ENCODE results near the gene GRK4. TPM values are rescaled to one million over a fixed set of nuclear protein-coding genes. Genes with fewer than 3 reads are reported as not detected.

GRK4 gene
- total and polyA plus RNA-seq, 7 donors = 0.60 to 10.2 (median 3.9) TPM

GRCh38 chr4:3054169-3054759, 90.9 kb downstream of the GRK4 start:
- 98 to 99% methylated on average over 2 of the region's 2 CpGs for WGBS, 2 donors
- no peak for DNase-seq
- Histone ChIP-seq H3K27me3 (no peaks in the 10 kb centered on the region), H3K27ac (no peak overlapping the region), H3K9me3 (no peaks in the 10 kb centered on the region), H3K36me3 (no peaks in the 10 kb centered on the region), H3K4me1 (no peaks in the 10 kb centered on the region), H3K4me3 (no peak overlapping the region)
- intact Hi-C loops (cut with DNase I) = no loop called here
- TF ChIP-seq POLR2A (IDR thresholded peaks at IDR 0.05) = no peak
- no peak for TF ChIP-seq EP300 (IDR thresholded peaks at IDR 0.05)
- no peak for TF ChIP-seq POLR2AphosphoS5 (IDR thresholded peaks at IDR 0.05)
- TF ChIP-seq CTCF (IDR thresholded peaks at IDR 0.05) = no peak

GRCh38 chr4:3059943-3060342, 96.6 kb downstream of the GRK4 start:
- intact Hi-C loops (cut with DNase I) = no loop called here
- no peaks in the 10 kb centered on the region for H3K27me3 ChIP-seq

DNA sequence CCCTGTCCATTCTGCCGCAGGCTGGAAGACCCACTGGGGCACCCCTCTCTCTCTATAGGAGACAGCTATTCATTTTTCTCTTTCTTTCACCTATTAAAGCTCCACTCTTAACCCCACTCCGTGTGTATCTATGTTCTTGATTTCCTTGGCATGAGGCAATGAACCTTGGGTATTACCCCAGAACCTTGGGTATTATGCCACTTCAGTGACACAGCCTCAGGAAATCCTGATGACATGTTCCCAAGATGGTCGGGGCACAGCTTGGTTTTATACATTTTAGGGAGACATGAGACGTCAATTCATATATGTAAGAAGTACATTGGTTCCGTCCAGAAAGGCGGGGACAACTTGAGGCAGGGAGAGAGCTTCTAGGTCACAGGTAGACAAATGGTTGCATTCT, 97.6 kb downstream of the GRK4 start:
- no peak for TF ChIP-seq POLR2A (IDR thresholded peaks at IDR 0.05)
- TF ChIP-seq EP300 (IDR thresholded peaks at IDR 0.05) = no peak
- no peak for TF ChIP-seq POLR2AphosphoS5 (IDR thresholded peaks at IDR 0.05)
- TF ChIP-seq CTCF (IDR thresholded peaks at IDR 0.05) = no peak

More at GRCh38 chr4:3059943-3060342, 96.6 kb downstream of the GRK4 start:
- H3K9me3 ChIP-seq = no peaks in the 10 kb centered on the region
- H3K4me3 ChIP-seq = no peak overlapping the region
- WGBS, 2 donors = 93 to 97% methylated on average over 6 of the region's 6 CpGs
- H3K27ac ChIP-seq = no peak overlapping the region
- H3K4me1 ChIP-seq = no peaks in the 10 kb centered on the region
- TF ChIP-seq POLR2A (IDR thresholded peaks at IDR 0.05) (no peak), CTCF (IDR thresholded peaks at IDR 0.05) (no peak), EP300 (IDR thresholded peaks at IDR 0.05) (no peak), POLR2AphosphoS5 (IDR thresholded peaks at IDR 0.05) (no peak)
- no peaks in the 10 kb centered on the region for H3K36me3 ChIP-seq
- DNase-seq = no peak

DNA sequence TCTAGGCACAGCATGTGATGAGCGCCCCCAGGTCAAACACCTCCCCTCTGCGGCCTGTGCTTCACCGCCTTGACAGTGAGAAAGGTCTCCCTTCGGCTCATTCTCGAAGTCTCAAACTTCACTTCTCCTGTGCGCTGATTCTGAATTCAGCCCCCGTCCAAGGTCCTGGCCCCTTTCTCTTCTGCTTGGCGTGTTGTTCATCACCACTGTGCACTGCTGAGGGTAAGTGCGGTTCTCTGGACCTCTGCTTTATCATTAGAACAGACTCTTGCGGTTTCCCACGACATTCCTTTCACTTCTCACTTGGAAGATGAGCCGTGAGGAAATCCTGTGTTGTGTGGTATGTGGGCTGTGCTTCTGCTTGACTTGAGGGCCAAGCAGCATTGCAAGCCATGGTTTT, 99.1 kb downstream of the GRK4 start:
- no peaks in the 10 kb centered on the region for H3K9me3 ChIP-seq
- intact Hi-C loops (cut with DNase I) = no loop called here
- DNase-seq = no peak
- H3K4me1 ChIP-seq = no peaks in the 10 kb centered on the region
- H3K36me3 ChIP-seq = no peaks in the 10 kb centered on the region
- WGBS, 2 donors = 87 to 93% methylated on average over 12 of the region's 12 CpGs
- TF ChIP-seq POLR2AphosphoS5 (IDR thresholded peaks at IDR 0.05) (no peak), EP300 (IDR thresholded peaks at IDR 0.05) (no peak), POLR2A (IDR thresholded peaks at IDR 0.05) (no peak), CTCF (IDR thresholded peaks at IDR 0.05) (no peak)
- H3K4me3 ChIP-seq = no peak overlapping the region
- H3K27me3 ChIP-seq = no peaks in the 10 kb centered on the region
- H3K27ac ChIP-seq = no peak overlapping the region

More for the DNA sequence above, 97.6 kb downstream of the GRK4 start:
- 92 to 93% methylated on average over 6 of the region's 6 CpGs for WGBS, 2 donors
- H3K4me1 ChIP-seq = no peaks in the 10 kb centered on the region
- no peaks in the 10 kb centered on the region for H3K27me3 ChIP-seq
- intact Hi-C loops (cut with DNase I) = no loop called here
- H3K4me3 ChIP-seq = no peak overlapping the region
- no peak overlapping the region for H3K27ac ChIP-seq
- H3K36me3 ChIP-seq = no peaks in the 10 kb centered on the region
- no peaks in the 10 kb centered on the region for H3K9me3 ChIP-seq
- DNase-seq = no peak

- Histone ChIP-seq H3K4me3 (no peak overlapping the region), H3K36me3 (no peaks in the 10 kb centered on the region), H3K27me3 (no peaks in the 10 kb centered on the region), H3K27ac (no peak overlapping the region), H3K4me1 (no peaks in the 10 kb centered on the region), H3K9me3 (no peaks in the 10 kb centered on the region)
- 86 to 93% methylated on average over 3 of the region's 3 CpGs for WGBS, 2 donors
- TF ChIP-seq EP300 (IDR thresholded peaks at IDR 0.05) (no peak), POLR2A (IDR thresholded peaks at IDR 0.05) (no peak)
- intact Hi-C loops (cut with DNase I) = no loop called here
- no peak for DNase-seq
These were observed 102.2 kb downstream of the GRK4 start for GRCh38 chr4:3065551-3065950.
